Ovary (tissue), 3 donors: Measurements from ENCODE around the gene BEX3.

Source experiments
- EP300 ChIP-seq: sonication (generic); formaldehyde crosslinking; IDR thresholded peaks from one replicate; pipeline ENCODE4 v1.6.1; 2017; ENCODE audit warnings: antibody characterized with exemption
- POLR2A ChIP-seq: fragments of 450-650 bp; IDR thresholded peaks from one replicate; pipeline ENCODE4 v1.6.1; 2017; ENCODE audit warnings: antibody characterized with exemption, mild to moderate bottlenecking, moderate library complexity
- TF ChIP-seq, protein P1 (sequence below), 3 donors: fragments of 450-650 bp in 2 of 3; fragments of 200-600 bp in 1 of 3; IDR thresholded peaks; one replicate each; pipeline versions ENCODE4 v1.5.1 to v1.8.0; 2016 to 2022; ENCODE audit warnings: antibody characterized with exemption in 3 of 3, mild to moderate bottlenecking in 1 of 3
- donor health status: DM: no; HTN: no; CAD: no.

DNA sequence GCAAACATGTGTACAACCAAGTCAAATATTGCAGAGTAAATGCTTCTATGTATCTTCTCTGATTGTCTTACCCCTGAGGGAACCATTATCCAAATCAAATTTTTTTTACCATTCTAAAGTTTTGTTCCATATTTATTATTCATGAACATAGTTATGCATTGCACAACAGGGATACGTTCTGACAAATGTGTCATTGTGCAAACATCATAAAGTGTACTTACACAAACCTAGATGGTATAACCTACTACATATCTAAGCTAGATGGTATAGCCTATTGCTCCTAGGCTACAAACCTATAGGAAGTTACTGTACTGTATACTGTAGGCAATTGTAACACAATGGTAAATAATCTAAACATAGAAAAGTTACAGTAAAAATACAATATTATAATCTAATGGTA is 23.4 kb downstream of the BEX3 start:
- TF ChIP-seq, protein P1, sequence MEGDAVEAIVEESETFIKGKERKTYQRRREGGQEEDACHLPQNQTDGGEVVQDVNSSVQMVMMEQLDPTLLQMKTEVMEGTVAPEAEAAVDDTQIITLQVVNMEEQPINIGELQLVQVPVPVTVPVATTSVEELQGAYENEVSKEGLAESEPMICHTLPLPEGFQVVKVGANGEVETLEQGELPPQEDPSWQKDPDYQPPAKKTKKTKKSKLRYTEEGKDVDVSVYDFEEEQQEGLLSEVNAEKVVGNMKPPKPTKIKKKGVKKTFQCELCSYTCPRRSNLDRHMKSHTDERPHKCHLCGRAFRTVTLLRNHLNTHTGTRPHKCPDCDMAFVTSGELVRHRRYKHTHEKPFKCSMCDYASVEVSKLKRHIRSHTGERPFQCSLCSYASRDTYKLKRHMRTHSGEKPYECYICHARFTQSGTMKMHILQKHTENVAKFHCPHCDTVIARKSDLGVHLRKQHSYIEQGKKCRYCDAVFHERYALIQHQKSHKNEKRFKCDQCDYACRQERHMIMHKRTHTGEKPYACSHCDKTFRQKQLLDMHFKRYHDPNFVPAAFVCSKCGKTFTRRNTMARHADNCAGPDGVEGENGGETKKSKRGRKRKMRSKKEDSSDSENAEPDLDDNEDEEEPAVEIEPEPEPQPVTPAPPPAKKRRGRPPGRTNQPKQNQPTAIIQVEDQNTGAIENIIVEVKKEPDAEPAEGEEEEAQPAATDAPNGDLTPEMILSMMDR (IDR thresholded peaks at IDR 0.05) = no peak
- no peak for TF ChIP-seq POLR2A
- no peak for TF ChIP-seq EP300
